Mesendoderm (in vitro differentiated cells): Measurements from ENCODE around the gene SLCO1B3. TPM values are rescaled to one million over a fixed set of nuclear protein-coding genes. Genes with fewer than 3 reads are reported as not detected.

Experiments used
- DNase-seq: peaks from one replicate; pipeline ENCODE4 v3.0.0; 2013
- H2AK5ac ChIP-seq: 2 replicates; pipeline ENCODE4 v1.6.1; 2013; ENCODE audit warnings: low read length, inconsistent platforms
- H2BK120ac ChIP-seq: 2 replicates; pipeline ENCODE4 v1.6.1; 2013; ENCODE audit warnings: low read depth, mild to moderate bottlenecking, low read length, moderate library complexity, mixed read lengths
- H2BK15ac ChIP-seq: replicated peaks from 2 replicates; pipeline ENCODE4 v1.6.1; 2013; ENCODE audit warnings: low read depth, mild to moderate bottlenecking, moderate library complexity
- H2BK5ac ChIP-seq: 2 replicates; pipeline ENCODE4 v1.6.1; 2013; ENCODE audit warnings: low read length, inconsistent platforms
- H3K18ac ChIP-seq: 2 replicates; pipeline ENCODE4 v1.6.1; 2013; ENCODE audit warnings: mild to moderate bottlenecking, low read length, mixed read lengths
- H3K23ac ChIP-seq: one replicate; pipeline ENCODE4 v1.6.1; 2013; ENCODE audit warnings: low read length
- H3K27ac ChIP-seq: 2 replicates; pipeline ENCODE4 v1.5.1; 2013; ENCODE audit warnings: low read depth, mild to moderate bottlenecking, inconsistent platforms, low read length, moderate library complexity
- H3K27me3 ChIP-seq: 2 replicates; pipeline ENCODE4 v1.6.1; 2013; ENCODE audit warnings: low read length, control low read depth, mild to moderate bottlenecking, inconsistent platforms; ENCODE audit not compliant: insufficient read depth, poor library complexity
- H3K36me3 ChIP-seq: 2 replicates; pipeline ENCODE4 v1.6.1; 2013; ENCODE audit warnings: low read length, inconsistent platforms; ENCODE audit not compliant: control insufficient read depth, insufficient read depth
- H3K4ac ChIP-seq: one replicate; pipeline ENCODE4 v1.6.1; 2013; ENCODE audit warnings: low read depth, mild to moderate bottlenecking, low read length, moderate library complexity
- H3K4me1 ChIP-seq: 2 replicates; pipeline ENCODE4 v1.6.1; 2013; ENCODE audit warnings: low read depth, low read length, inconsistent platforms; ENCODE audit not compliant: control insufficient read depth
- H3K4me2 ChIP-seq: 2 replicates; pipeline ENCODE4 v1.6.1; 2013; ENCODE audit warnings: low read length
- H3K4me3 ChIP-seq: 2 replicates; pipeline ENCODE4 v1.5.1; 2013; ENCODE audit warnings: mild to moderate bottlenecking, low read length
- H3K56ac ChIP-seq: one replicate; pipeline ENCODE4 v1.6.1; 2013; ENCODE audit warnings: low read length
- H3K79me1 ChIP-seq: 2 replicates; pipeline ENCODE4 v1.6.1; 2013; ENCODE audit warnings: low read length, inconsistent platforms
- H3K79me2 ChIP-seq: 2 replicates; pipeline ENCODE4 v1.6.1; 2013; ENCODE audit warnings: mild to moderate bottlenecking, low read length; ENCODE audit not compliant: control insufficient read depth, insufficient read depth
- H3K9ac ChIP-seq: 2 replicates; pipeline ENCODE4 v1.6.1; 2013; ENCODE audit warnings: low read length, inconsistent platforms
- H4K5ac ChIP-seq: one replicate; pipeline ENCODE4 v1.6.1; 2013; ENCODE audit warnings: low read length
- H4K8ac ChIP-seq: one replicate; pipeline ENCODE4 v1.6.1; 2013; ENCODE audit warnings: low read depth, mild to moderate bottlenecking, control low read depth, low read length, moderate library complexity
- WGBS: extraction: QIAGEN DNeasy Blood & Tissue Kit; methylation state at CpG from one replicate; pipeline ENCODE4 v1.1.7; 2013; ENCODE audit warnings: low lambda C conversion rate, missing lambda C conversion rate; ENCODE audit not compliant: insufficient coverage; ENCODE audit errors: extremely low coverage; 5-methylcytosine and 5-hydroxymethylcytosine counted together
- small RNA-seq: library from polyadenylated mRNA; stranded (forward); fragments of <200 nt; extraction: miRNeasy Mini kit (QIAGEN cat#:217004); gene quantifications from one replicate; pipeline ENCODE3, GENCODE V24; 2013; ENCODE audit not compliant: insufficient read depth

SLCO1B3 gene

GRCh38 chr12:20963303-20963702 lies 152.8 kb downstream of the SLCO1B3 start:
- no peak overlapping the region for H3K4me2 ChIP-seq
- no peak overlapping the region for H3K27ac ChIP-seq
- no peak overlapping the region for H4K8ac ChIP-seq
- H3K56ac ChIP-seq: no peak overlapping the region
- no peak overlapping the region for H3K23ac ChIP-seq
- no peak overlapping the region for H2AK5ac ChIP-seq
- H4K5ac ChIP-seq: no peak overlapping the region
- H3K36me3 ChIP-seq: no peaks in the 10 kb centered on the region
- no peak overlapping the region for H2BK5ac ChIP-seq
- no peaks in the 10 kb centered on the region for H3K79me2 ChIP-seq
- H3K4ac ChIP-seq: no peak overlapping the region
- H3K4me3 ChIP-seq: no peak overlapping the region
- H3K27me3 ChIP-seq: no peaks in the 10 kb centered on the region
- H2BK15ac ChIP-seq: no peak overlapping the region
- no peaks in the 10 kb centered on the region for H3K4me1 ChIP-seq
- no peak for DNase-seq
- H3K79me1 ChIP-seq: no peaks in the 10 kb centered on the region
- WGBS: no CpG with 5 or more reads among the region's 2 CpGs
- no peak overlapping the region for H3K9ac ChIP-seq
- no peak overlapping the region for H3K18ac ChIP-seq
- no peak overlapping the region for H2BK120ac ChIP-seq

- H4K5ac ChIP-seq: no peak overlapping the region
These were observed 153.3 kb downstream of the SLCO1B3 start for GRCh38 chr12:20963762-20964161.

More at GRCh38 chr12:20963762-20964161, 153.3 kb downstream of the SLCO1B3 start:
- H2BK5ac ChIP-seq: no peak overlapping the region
- H3K4me2 ChIP-seq: no peak overlapping the region
- no peak overlapping the region for H4K8ac ChIP-seq
- no peak overlapping the region for H3K27ac ChIP-seq
- no peaks in the 10 kb centered on the region for H3K79me2 ChIP-seq
- H3K4ac ChIP-seq: no peak overlapping the region
- H3K4me3 ChIP-seq: no peak overlapping the region
- no peak overlapping the region for H3K56ac ChIP-seq
- no peak for DNase-seq
- H3K27me3 ChIP-seq: no peaks in the 10 kb centered on the region
- WGBS: no CpG with 5 or more reads among the region's 4 CpGs
- H2AK5ac ChIP-seq: no peak overlapping the region
- no peak overlapping the region for H3K9ac ChIP-seq
- no peaks in the 10 kb centered on the region for H3K36me3 ChIP-seq
- no peaks in the 10 kb centered on the region for H3K4me1 ChIP-seq
- no peaks in the 10 kb centered on the region for H3K79me1 ChIP-seq
- no peak overlapping the region for H3K23ac ChIP-seq
- H2BK15ac ChIP-seq: no peak overlapping the region
- H3K18ac ChIP-seq: no peak overlapping the region
- H2BK120ac ChIP-seq: no peak overlapping the region

Small RNA genes within 50 kb of the gene (small RNA-seq; reads per million reads assigned to genes)
- gene AC011604.1: not detected
